ENCODE measurements around the gene TTC28. TPM values are rescaled to one million over a fixed set of nuclear protein-coding genes. Genes with fewer than 3 reads are reported as not detected.

Gene TTC28
- total and polyA plus RNA-seq, 10 of the 15 experiments (the other 5 are each of a cell fraction or from before 2014, with no cell fraction given) = 0.15 to 8.4 (median 1.4) TPM

GRCh38 chr22:28500006-28500405 lies 179.6 kb downstream of the TTC28 start:
- no peak overlapping the region for H2AFZ ChIP-seq (ENCODE audit: control insufficient read depth, low read depth, low read length)
- in situ Hi-C loops (cut with MboI) (no loop called here), intact Hi-C loops (cut with micrococcal nuclease; ENCODE audit: unreplicated experiment) (no loop called here)
- BruUV-seq (replicated peaks) = no TSS peak
- no peak overlapping the region for H3K4me2 ChIP-seq (ENCODE audit: control insufficient read depth, insufficient read depth)
- 0% methylated on average over 1 of the region's 1 CpG for WGBS (ENCODE audit: insufficient coverage, insufficient replicate concordance, low lambda C conversion rate, missing lambda C conversion rate)
- RAD21 ChIA-PET (ENCODE audit: unreplicated experiment) = no interaction called here
- no peaks in the 10 kb centered on the region for H3K4me1 ChIP-seq (ENCODE audit: control insufficient read depth, insufficient read depth, low read length)
- H3K36me3 ChIP-seq (ENCODE audit: control insufficient read depth in 2 of 2, insufficient read depth in 2 of 2, low read length in 1 of 2) = no peaks in the 10 kb centered on the region
- POLR2A ChIA-PET = no interaction called here
- H3K79me2 ChIP-seq (ENCODE audit: control insufficient read depth, insufficient read depth, low read length) = no peaks in the 10 kb centered on the region
- CTCF ChIA-PET = interaction anchor here (0.8 kb wide), 1 partner anchor 327 kb away, joined by 3 read pairs; no protein-coding TSS in a partner anchor
- no peak overlapping the region for H3K9ac ChIP-seq (ENCODE audit: control insufficient read depth, insufficient read depth, low read length)
- no peaks in the 10 kb centered on the region for H4K20me1 ChIP-seq (ENCODE audit: control insufficient read depth, insufficient read depth)
- TF ChIP-seq CEBPB (IDR thresholded peaks at IDR 0.05; ENCODE audit: borderline replicate concordance in 1 of 2, low read depth in 2 of 2, low read length in 2 of 2) (no peak), MTA2 (IDR thresholded peaks at IDR 0.05; ENCODE audit: low read depth) (no peak), EZH2 (IDR thresholded peaks at IDR 0.05; ENCODE audit: borderline replicate concordance, control insufficient read depth, low read depth, low read length) (no peak), CBFB (IDR thresholded peaks at IDR 0.05; ENCODE audit: low read depth) (no peak), NFIC (IDR thresholded peaks at IDR 0.05; ENCODE audit: low read depth, low read length) (no peak), BCL3 (IDR thresholded peaks at IDR 0.05; ENCODE audit: borderline replicate concordance, insufficient read depth, low read depth, low read length, poor library complexity, severe bottlenecking) (no peak), MYB (IDR thresholded peaks at IDR 0.05; ENCODE audit: borderline replicate concordance, low read depth, low read length) (no peak), NBN (IDR thresholded peaks at IDR 0.05) (no peak), NKRF (conservative IDR thresholded peaks at IDR 0.05) (no peak)
- TF ChIP-seq, protein P1, sequence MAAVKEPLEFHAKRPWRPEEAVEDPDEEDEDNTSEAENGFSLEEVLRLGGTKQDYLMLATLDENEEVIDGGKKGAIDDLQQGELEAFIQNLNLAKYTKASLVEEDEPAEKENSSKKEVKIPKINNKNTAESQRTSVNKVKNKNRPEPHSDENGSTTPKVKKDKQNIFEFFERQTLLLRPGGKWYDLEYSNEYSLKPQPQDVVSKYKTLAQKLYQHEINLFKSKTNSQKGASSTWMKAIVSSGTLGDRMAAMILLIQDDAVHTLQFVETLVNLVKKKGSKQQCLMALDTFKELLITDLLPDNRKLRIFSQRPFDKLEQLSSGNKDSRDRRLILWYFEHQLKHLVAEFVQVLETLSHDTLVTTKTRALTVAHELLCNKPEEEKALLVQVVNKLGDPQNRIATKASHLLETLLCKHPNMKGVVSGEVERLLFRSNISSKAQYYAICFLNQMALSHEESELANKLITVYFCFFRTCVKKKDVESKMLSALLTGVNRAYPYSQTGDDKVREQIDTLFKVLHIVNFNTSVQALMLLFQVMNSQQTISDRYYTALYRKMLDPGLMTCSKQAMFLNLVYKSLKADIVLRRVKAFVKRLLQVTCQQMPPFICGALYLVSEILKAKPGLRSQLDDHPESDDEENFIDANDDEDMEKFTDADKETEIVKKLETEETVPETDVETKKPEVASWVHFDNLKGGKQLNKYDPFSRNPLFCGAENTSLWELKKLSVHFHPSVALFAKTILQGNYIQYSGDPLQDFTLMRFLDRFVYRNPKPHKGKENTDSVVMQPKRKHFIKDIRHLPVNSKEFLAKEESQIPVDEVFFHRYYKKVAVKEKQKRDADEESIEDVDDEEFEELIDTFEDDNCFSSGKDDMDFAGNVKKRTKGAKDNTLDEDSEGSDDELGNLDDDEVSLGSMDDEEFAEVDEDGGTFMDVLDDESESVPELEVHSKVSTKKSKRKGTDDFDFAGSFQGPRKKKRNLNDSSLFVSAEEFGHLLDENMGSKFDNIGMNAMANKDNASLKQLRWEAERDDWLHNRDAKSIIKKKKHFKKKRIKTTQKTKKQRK (IDR thresholded peaks at IDR 0.05; ENCODE audit: low read depth, low read length) = no peak
- H3K4me3 ChIP-seq = no peak overlapping the region
- no peaks in the 10 kb centered on the region for H3K9me3 ChIP-seq (replicated peaks; ENCODE audit: control insufficient read depth, insufficient read depth, low read length)
- FAIRE-seq = no peak
- no peak for DNase-seq (ENCODE audit: low read depth, low spot score)
- SMC1A ChIA-PET (ENCODE audit: uncharacterized antibody, unreplicated experiment) = interaction anchor here (0.8 kb wide), 1 partner anchor 11 kb away, joined by 3 read pairs; no protein-coding TSS in a partner anchor
- no peak overlapping the region for H3K27ac ChIP-seq (ENCODE audit: control insufficient read depth, insufficient read depth)
- no peak for ATAC-seq
- no peaks in the 10 kb centered on the region for H3K27me3 ChIP-seq (replicated peaks in 1 of 2; ENCODE audit: control insufficient read depth in 2 of 2, insufficient read depth in 2 of 2, low read length in 1 of 2)

All from GM12878 (cell line).